PC-3 (cell line): ENCODE data around the gene FANCC. TPM values are rescaled to one million over a fixed set of nuclear protein-coding genes. Genes with fewer than 3 reads are reported as not detected.

Experiments used
- ATAC-seq: fragments of 200-7000 bp; cut with Tn5 transposase; 2 replicates; pipeline ENCODE4 v1.9.1; 2020; ENCODE audit warnings: mild to moderate bottlenecking, moderate library complexity
- BruUV-seq: library from RNA; stranded (reverse); fragments of 400-500 nt; replicated peaks from 2 replicates; lab custom pipeline; 2021; lab: Mats Ljungman, UMichigan
- CTCF ChIA-PET: fragments of 300-600 bp; sonication (Branson Sonifier 250); formaldehyde crosslinking; loops from one replicate; lab custom pipeline; 2022; ENCODE audit warnings: antibody characterized with exemption; lab: Charles Lee
- POLR2A ChIA-PET: fragments of 300-600 bp; sonication (Branson Sonifier 250); formaldehyde crosslinking; loops from one replicate; lab custom pipeline; 2022; ENCODE audit warnings: antibody characterized with exemption; ENCODE audit not compliant: unreplicated experiment; lab: Charles Lee
- DNase-seq: peaks from one replicate; pipeline ENCODE4 v3.0.0-alpha.2; 2015
- H2AFZ ChIP-seq: fragments of 300-600 bp; sonication (generic); 2 replicates; pipeline ENCODE4 v1.6.0; 2016; ENCODE audit warnings: antibody characterized with exemption, low read length
- H3F3A ChIP-seq: fragments of 300-600 bp; sonication (generic); one replicate; pipeline ENCODE4 v1.6.0; 2017; ENCODE audit warnings: antibody characterized with exemption, low read length, control low read depth, mild to moderate bottlenecking; ENCODE audit not compliant: unreplicated experiment
- H3K27ac ChIP-seq: fragments of 300-600 bp; sonication (generic); 2 replicates; pipeline ENCODE4 v1.5.1; 2016; ENCODE audit warnings: mild to moderate bottlenecking, low read length
- H3K27me3 ChIP-seq: fragments of 300-600 bp; sonication (generic); 2 replicates; pipeline ENCODE4 v1.6.1; 2016; ENCODE audit warnings: low read length, mixed read lengths
- H3K36me3 ChIP-seq: fragments of 300-600 bp; sonication (generic); 2 replicates; pipeline ENCODE4 v1.6.1; 2016; ENCODE audit warnings: low read depth, mixed run types, low read length, mixed read lengths
- H3K4me1 ChIP-seq: fragments of 300-600 bp; sonication (generic); 2 replicates; pipeline ENCODE4 v1.5.1; 2016; ENCODE audit warnings: low read length; ENCODE audit not compliant: insufficient read depth
- H3K4me2 ChIP-seq: fragments of 300-600 bp; sonication (generic); 2 replicates; pipeline ENCODE4 v1.6.0; 2016; ENCODE audit warnings: low read length
- H3K4me3 ChIP-seq: fragments of 300-600 bp; sonication (generic); 2 replicates; pipeline ENCODE4 v1.5.1; 2016; ENCODE audit warnings: mild to moderate bottlenecking, low read length, mixed read lengths
- H3K79me2 ChIP-seq: fragments of 300-600 bp; sonication (generic); 2 replicates; pipeline ENCODE4 v1.6.1; 2017; ENCODE audit warnings: low read length, mixed read lengths
- H3K9ac ChIP-seq: fragments of 300-600 bp; sonication (generic); 2 replicates; pipeline ENCODE4 v1.6.0; 2016; ENCODE audit warnings: mild to moderate bottlenecking, low read length
- H3K9me2 ChIP-seq: fragments of 300-600 bp; sonication (generic); replicated peaks from 2 replicates; pipeline ENCODE4 v1.6.1; 2016; ENCODE audit warnings: mixed run types, low read length, mixed read lengths
- H3K9me3 ChIP-seq: fragments of 300-600 bp; sonication (generic); 2 replicates; pipeline ENCODE4 v1.6.1; 2016; ENCODE audit warnings: low read length, mixed read lengths
- H4K20me1 ChIP-seq: fragments of 300-600 bp; sonication (generic); 2 replicates; pipeline ENCODE4 v1.6.1; 2016; ENCODE audit warnings: low read length, mixed read lengths
- CTCF ChIP-seq: fragments of 300-600 bp; sonication (generic); conservative IDR thresholded peaks from 2 replicates; pipeline ENCODE4 v1.5.1; 2017; ENCODE audit warnings: antibody characterized with exemption, low read depth, mild to moderate bottlenecking, low read length
- EZH2 ChIP-seq: fragments of 300-600 bp; sonication (generic); IDR thresholded peaks from one replicate; pipeline ENCODE4 v1.6.1; 2017; ENCODE audit warnings: antibody characterized with exemption, mild to moderate bottlenecking, low read length; ENCODE audit not compliant: unreplicated experiment
- EZH2phosphoT487 ChIP-seq: fragments of 300-600 bp; sonication (generic); IDR thresholded peaks from 2 replicates; pipeline ENCODE4 v1.6.1; 2018; ENCODE audit warnings: mild to moderate bottlenecking, antibody characterized with exemption, low read length, borderline replicate concordance
- intact Hi-C: fragments of 100-400 bp; cut with micrococcal nuclease; formaldehyde crosslinking; loops from 2 replicates; pipeline ENCODE4 v1.9.0; 2023
- total RNA-seq: library from RNA; depleted of rRNA; stranded (reverse); fragments of >200 nt; gene quantifications from 2 replicates; pipeline ENCODE4 v1.2.3, GENCODE V29; 2014

Gene FANCC
- total RNA-seq, 1 experiment from 2014 or later, result 6.9 TPM

DNA sequence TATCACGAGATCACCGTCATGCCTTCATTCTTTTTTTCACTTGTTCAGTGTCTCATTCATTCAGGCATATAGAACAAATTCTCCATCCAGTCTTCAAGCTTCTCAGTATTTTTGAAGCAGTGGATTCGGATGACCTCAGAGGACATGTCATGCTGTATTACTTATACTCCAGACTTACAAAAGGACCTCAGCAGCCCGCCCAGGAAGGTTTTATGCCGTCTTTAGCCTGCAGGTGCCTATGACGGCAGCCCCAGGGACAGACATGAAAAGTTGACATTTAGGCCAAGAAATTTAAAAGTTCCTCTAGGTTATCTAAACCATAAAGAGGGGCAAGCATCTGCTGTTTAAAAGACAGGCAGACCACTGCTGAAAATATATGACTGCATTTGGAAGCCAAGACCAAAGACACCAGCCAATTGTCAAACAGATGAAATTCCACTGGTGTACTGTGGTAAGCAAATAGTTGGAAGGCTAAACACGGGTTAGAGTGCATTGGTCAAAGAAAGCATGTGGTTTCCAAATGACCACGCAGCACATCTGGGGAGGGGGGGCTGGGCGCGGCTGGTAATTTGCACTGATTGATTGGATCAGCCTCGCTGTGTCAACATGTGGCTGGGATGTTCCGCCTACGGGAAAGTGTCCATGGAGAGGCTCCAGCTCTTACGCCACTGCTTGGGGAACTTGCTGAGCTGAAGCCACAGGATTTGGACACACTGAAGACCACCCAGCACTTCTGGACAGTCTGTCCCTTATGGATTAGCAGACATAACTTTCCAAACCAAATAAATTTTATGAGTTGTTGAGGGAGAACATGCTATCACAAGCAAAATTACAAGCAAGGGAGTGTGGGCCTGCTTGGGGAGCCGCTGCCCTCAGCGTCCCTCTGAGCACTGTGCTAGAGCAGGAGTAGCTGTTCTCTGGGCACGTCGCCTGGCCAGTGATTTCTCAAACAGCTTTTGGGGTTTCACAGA lies 173.6 kb downstream of the FANCC start:
- Histone ChIP-seq H3K9me3 (no peaks in the 10 kb centered on the region), H4K20me1 (no peaks in the 10 kb centered on the region), H3K36me3 (no peaks in the 10 kb centered on the region), H3K79me2 (no peaks in the 10 kb centered on the region), H3F3A (no peaks in the 10 kb centered on the region), H3K4me1 (no peaks in the 10 kb centered on the region), H3K4me2 (no peak overlapping the region), H3K4me3 (no peak overlapping the region), H3K27ac (no peak overlapping the region), H3K27me3 (no peaks in the 10 kb centered on the region), H2AFZ (no peak overlapping the region), H3K9me2 (no peaks in the 10 kb centered on the region), H3K9ac (no peak overlapping the region)
- intact Hi-C loops, result no loop called here
- DNase-seq, result no peak
- no peak for ATAC-seq
- BruUV-seq, result no TSS peak
- ChIA-PET POLR2A (interaction anchor here (0.6 kb wide), 1 partner anchor 1150 kb away, joined by 5 read pairs; no protein-coding TSS in a partner anchor), CTCF (no interaction called here)
- TF ChIP-seq EZH2 (no peak), EZH2phosphoT487 (no peak), CTCF (no peak)

DNA sequence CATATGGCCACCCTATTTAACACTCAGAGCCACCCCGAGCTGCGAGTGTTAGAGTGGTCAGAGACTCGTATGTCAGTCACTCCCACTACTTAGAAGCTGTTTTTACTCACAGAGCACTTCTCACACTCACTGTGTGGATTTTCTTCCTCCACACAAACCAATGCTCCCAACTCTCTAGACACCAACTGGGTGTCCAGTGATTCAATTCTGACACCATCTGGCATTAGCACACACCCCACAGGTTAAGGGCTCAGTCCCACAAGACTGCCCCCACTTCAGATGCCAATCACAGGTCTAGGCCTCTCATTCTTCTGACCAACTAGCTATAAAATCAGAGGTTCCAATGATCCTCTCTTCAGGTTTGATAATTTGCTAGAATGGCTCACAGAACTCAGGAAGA lies 174.8 kb downstream of the FANCC start:
- no peak overlapping the region for H3K27ac ChIP-seq
- no peak overlapping the region for H3K9ac ChIP-seq
- no peaks in the 10 kb centered on the region for H3K4me1 ChIP-seq
- TF ChIP-seq EZH2 (no peak), CTCF (no peak)
- intact Hi-C loops, result no loop called here
- no peaks in the 10 kb centered on the region for H3K79me2 ChIP-seq
- POLR2A ChIA-PET, result no interaction called here
- DNase-seq (no peak), ATAC-seq (no peak)
- no peak overlapping the region for H3K4me3 ChIP-seq
- CTCF ChIA-PET, result no interaction called here
- H3K9me3 ChIP-seq, result no peaks in the 10 kb centered on the region
- no peaks in the 10 kb centered on the region for H3K27me3 ChIP-seq
- no peaks in the 10 kb centered on the region for H3K9me2 ChIP-seq
- H4K20me1 ChIP-seq, result no peaks in the 10 kb centered on the region
- H3K36me3 ChIP-seq, result no peaks in the 10 kb centered on the region
- no peak overlapping the region for H3K4me2 ChIP-seq
- H2AFZ ChIP-seq, result no peak overlapping the region
- BruUV-seq, result no TSS peak
- no peaks in the 10 kb centered on the region for H3F3A ChIP-seq

GRCh38 chr9:95142315-95142714 lies 175.2 kb downstream of the FANCC start:
- no peak for TF ChIP-seq EZH2
- TF ChIP-seq CTCF, result no peak
- no peak for TF ChIP-seq EZH2phosphoT487
- BruUV-seq, result no TSS peak
- no peaks in the 10 kb centered on the region for H3F3A ChIP-seq
- ChIA-PET POLR2A (no interaction called here), CTCF (no interaction called here)
- intact Hi-C loops, result no loop called here
- H3K9ac ChIP-seq, result no peak overlapping the region
- no peak for DNase-seq
- H3K27me3 ChIP-seq, result no peaks in the 10 kb centered on the region
- H4K20me1 ChIP-seq, result no peaks in the 10 kb centered on the region
- H3K4me1 ChIP-seq, result no peaks in the 10 kb centered on the region
- no peaks in the 10 kb centered on the region for H3K36me3 ChIP-seq
- ATAC-seq, result no peak
- no peak overlapping the region for H2AFZ ChIP-seq
- no peaks in the 10 kb centered on the region for H3K9me3 ChIP-seq
- no peak overlapping the region for H3K4me2 ChIP-seq
- H3K9me2 ChIP-seq, result no peaks in the 10 kb centered on the region
- H3K27ac ChIP-seq, result no peak overlapping the region
- no peaks in the 10 kb centered on the region for H3K79me2 ChIP-seq
- H3K4me3 ChIP-seq, result no peak overlapping the region
